GM12878 (cell line): Measurements from ENCODE around the gene ZNF165. TPM values are rescaled to one million over a fixed set of nuclear protein-coding genes. Genes with fewer than 3 reads are reported as not detected.

ENCODE experiments used
- BCL11A ChIP-seq: IDR thresholded peaks from 2 replicates; pipeline ENCODE4 v1.6.1; 2011; ENCODE audit warnings: low read depth, low read length
- FOS ChIP-seq: IDR thresholded peaks from 3 replicates; pipeline ENCODE4 v1.6.1; 2011; ENCODE audit warnings: borderline replicate concordance; ENCODE audit not compliant: insufficient read length; ENCODE audit errors: extremely low read depth
- FOXK2 ChIP-seq: fragments of 450-650 bp; IDR thresholded peaks from 2 replicates; pipeline ENCODE4 v1.6.1; 2017; ENCODE audit warnings: mild to moderate bottlenecking, moderate library complexity
- GABPA ChIP-seq: IDR thresholded peaks from 2 replicates; pipeline ENCODE4 v1.6.1; 2014; ENCODE audit warnings: antibody characterized with exemption, low read depth, mild to moderate bottlenecking, inconsistent platforms
- HSF1 ChIP-seq: fragments of 150-350 bp; IDR thresholded peaks from 2 replicates; pipeline ENCODE4 v1.6.1; 2014; ENCODE audit warnings: mild to moderate bottlenecking, low read depth, low read length
- IRF3 ChIP-seq: fragments of 450-650 bp; IDR thresholded peaks from 2 replicates; pipeline ENCODE4 v1.6.1; 2014; ENCODE audit warnings: mild to moderate bottlenecking
- IRF5 ChIP-seq: fragments of 450-650 bp; IDR thresholded peaks from 2 replicates; pipeline ENCODE4 v1.6.1; 2017; ENCODE audit warnings: borderline replicate concordance
- MAX ChIP-seq: IDR thresholded peaks from 2 replicates; pipeline ENCODE4 v1.6.1; 2012; ENCODE audit warnings: low read depth, low read length, improper control_type of control experiment
- MTA3 ChIP-seq: IDR thresholded peaks from 2 replicates; pipeline ENCODE4 v1.6.1; 2012; ENCODE audit warnings: low read length, inconsistent platforms, borderline replicate concordance
- MYC ChIP-seq: IDR thresholded peaks from 2 replicates; pipeline ENCODE4 v1.6.1; 2011; ENCODE audit warnings: mild to moderate bottlenecking, low read length, moderate library complexity, inconsistent platforms; ENCODE audit not compliant: insufficient read depth, insufficient replicate concordance, insufficient read length, severe bottlenecking
- RB1 ChIP-seq: fragments of 450-650 bp; formaldehyde crosslinking; IDR thresholded peaks from 2 replicates; pipeline ENCODE4 v1.6.1; 2017; ENCODE audit warnings: mild to moderate bottlenecking, borderline replicate concordance
- REST ChIP-seq: IDR thresholded peaks from 2 replicates; pipeline ENCODE4 v1.6.1; 2012; ENCODE audit warnings: mild to moderate bottlenecking, low read depth, low read length
- SRF ChIP-seq, 2 experiments: IDR thresholded peaks; 2 replicates each; pipeline ENCODE4 v1.6.1; 2011; ENCODE audit warnings: low read depth in 2 of 2, low read length in 2 of 2, mild to moderate bottlenecking in 1 of 2, moderate library complexity in 1 of 2
- USF1 ChIP-seq: IDR thresholded peaks from 2 replicates; pipeline ENCODE4 v1.6.1; 2011; ENCODE audit warnings: borderline replicate concordance, low read depth, mild to moderate bottlenecking, moderate library complexity, mixed read lengths, low read length; ENCODE audit not compliant: insufficient read depth; ENCODE audit errors: extremely low read length
- ZBED1 ChIP-seq: IDR thresholded peaks from 2 replicates; pipeline ENCODE4 v1.6.1; 2016; ENCODE audit warnings: borderline replicate concordance
- ZBTB33 ChIP-seq: fragments of 450-650 bp; IDR thresholded peaks from 2 replicates; pipeline ENCODE4 v1.6.1; 2017; ENCODE audit warnings: mild to moderate bottlenecking
- ZSCAN29 ChIP-seq: fragments of 450-650 bp; IDR thresholded peaks from 2 replicates; pipeline ENCODE4 v1.6.1; 2017; ENCODE audit warnings: mild to moderate bottlenecking, moderate library complexity
- polyA plus RNA-seq, 11 experiments: library from polyadenylated mRNA; depleted of rRNA in 4 of 11; unstranded in 6 of 11; stranded (reverse) in 5 of 11; fragments of >200 nt; fragmentation: Nextera tagmentation in 4 of 11; fragmentation: Illumina TruSeq in 1 of 11; extraction: Ambion mirVana in 4 of 11; extraction: Trizol in 1 of 11; gene quantifications; 1 replicate in 1 of 11; 2 replicates in 10 of 11; pipeline versions ENCODE4 v1.2.1 to v1.2.3, GENCODE V29; 2011 to 2016; ENCODE audit warnings: inconsistent platforms in 2 of 11, missing spikeins in 2 of 11, low read depth in 1 of 11
- total RNA-seq, 4 experiments: library from RNA; depleted of rRNA in 3 of 4; stranded (reverse); fragments of >200 nt in 3 of 4; fragmentation: Illumina TruSeq in 1 of 4; extraction: Trizol in 1 of 4; gene quantifications; 2 replicates each; pipeline versions ENCODE4 v1.2.1 to v1.2.3, GENCODE V29; 2013 to 2021

The ZNF165 gene
- total and polyA plus RNA-seq, 10 of the 15 experiments (the other 5 are each of a cell fraction or from before 2014, with no cell fraction given), result 1.1 to 5.0 (median 2.9) TPM

GRCh38 chr6:28136585-28137504 is 56.5 kb downstream of the ZNF165 start (continued):
- peak; percentile 10; the same call in 1 of the 2 replicates for TF ChIP-seq REST
- no peak for TF ChIP-seq IRF5
- 0 out of 2 replicates have a peak, but pooled peaks have one; percentile 19 for TF ChIP-seq MTA3
- no peak for TF ChIP-seq MAX
- peak; percentile 98 for TF ChIP-seq GABPA
- TF ChIP-seq FOXK2, result peak; percentile 53
- TF ChIP-seq USF1, result no peak
- TF ChIP-seq ZSCAN29, result peak; percentile 80
- no peak for TF ChIP-seq RB1
- no peak for TF ChIP-seq ZBTB33
- TF ChIP-seq HSF1, result no peak
- TF ChIP-seq MYC, result no peak
- no peak for TF ChIP-seq FOS
- no peak for TF ChIP-seq IRF3
- peak in 1 of 2 experiments; percentile 82; a peak in 2 of 4 replicates for TF ChIP-seq SRF (IDR thresholded peaks at IDR 0.05; ENCODE audit: low read depth in 2 of 2, low read length in 2 of 2)
- TF ChIP-seq ZBED1, result no peak
- no peak for TF ChIP-seq BCL11A
